B cell (primary cell): ENCODE data around the gene TBXAS1.

Experiments used
- CTCF ChIP-seq: fragments of 200-600 bp; IDR thresholded peaks from one replicate; pipeline ENCODE4 v1.8.0; 2022; ENCODE audit warnings: antibody characterized with exemption, mild to moderate bottlenecking
- EZH2 ChIP-seq: IDR thresholded peaks from 2 replicates; pipeline ENCODE4 v1.6.1; 2012; ENCODE audit warnings: borderline replicate concordance, low read depth, mild to moderate bottlenecking, moderate library complexity, low read length; ENCODE audit not compliant: insufficient read depth, poor library complexity, severe bottlenecking

DNA sequence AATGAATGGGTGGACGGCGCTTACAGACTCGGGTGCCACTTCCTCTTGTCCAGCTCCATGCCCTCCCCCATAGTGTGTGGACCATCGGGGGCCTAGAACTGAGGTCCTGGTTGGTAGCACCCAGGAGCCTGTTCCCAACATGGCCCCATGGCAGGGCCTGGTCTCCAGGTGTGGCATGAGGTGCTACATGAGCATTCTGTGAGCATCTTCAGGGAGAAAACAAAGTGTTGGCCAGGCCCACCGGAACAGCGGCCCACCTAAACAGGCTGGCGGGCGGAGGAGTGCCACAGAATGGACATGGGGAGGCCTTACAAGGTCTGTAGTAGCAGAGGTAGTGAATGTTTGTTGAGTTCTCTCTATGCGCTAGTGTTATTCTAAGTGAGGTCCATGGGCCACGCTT, 156.7 kb downstream of the TBXAS1 start:
- TF ChIP-seq CTCF = no peak
- TF ChIP-seq EZH2 = no peak
